ENCODE results near the gene PRRC2B.
"Not testable (repeated sequence)": the region's sequence is repeated elsewhere in the genome, so short reads cannot be mapped to it uniquely, and the experiment has no call there.

Gene PRRC2B

GRCh38 chr9:131387394-131387793, 6.5 kb upstream of the PRRC2B start:
- DNase-seq = no peak

DNA sequence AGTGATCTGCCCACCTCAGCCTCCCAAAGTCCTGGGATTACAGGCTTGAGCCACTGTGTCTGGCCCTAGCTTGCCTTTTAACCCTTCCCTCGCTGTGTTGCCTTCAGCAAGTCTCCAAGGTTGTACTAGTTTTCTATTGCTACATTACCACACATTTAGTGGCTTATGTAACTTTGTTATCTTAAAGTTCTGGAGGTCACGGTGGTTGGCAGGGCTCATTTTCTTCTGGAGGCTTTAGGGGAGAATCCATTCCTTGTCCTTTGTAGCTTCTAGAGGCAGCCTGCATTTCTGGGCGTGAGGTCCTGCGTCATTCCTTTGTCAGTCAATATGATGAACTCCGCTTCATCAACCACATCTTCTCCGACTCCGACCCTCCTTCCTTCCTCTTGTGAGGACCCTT, 2.9 kb upstream of the PRRC2B start:
- DNase-seq = no peak

GRCh38 chr9:131391504-131391903, 2.4 kb upstream of the PRRC2B start:
- DNase-seq = no peak

DNA sequence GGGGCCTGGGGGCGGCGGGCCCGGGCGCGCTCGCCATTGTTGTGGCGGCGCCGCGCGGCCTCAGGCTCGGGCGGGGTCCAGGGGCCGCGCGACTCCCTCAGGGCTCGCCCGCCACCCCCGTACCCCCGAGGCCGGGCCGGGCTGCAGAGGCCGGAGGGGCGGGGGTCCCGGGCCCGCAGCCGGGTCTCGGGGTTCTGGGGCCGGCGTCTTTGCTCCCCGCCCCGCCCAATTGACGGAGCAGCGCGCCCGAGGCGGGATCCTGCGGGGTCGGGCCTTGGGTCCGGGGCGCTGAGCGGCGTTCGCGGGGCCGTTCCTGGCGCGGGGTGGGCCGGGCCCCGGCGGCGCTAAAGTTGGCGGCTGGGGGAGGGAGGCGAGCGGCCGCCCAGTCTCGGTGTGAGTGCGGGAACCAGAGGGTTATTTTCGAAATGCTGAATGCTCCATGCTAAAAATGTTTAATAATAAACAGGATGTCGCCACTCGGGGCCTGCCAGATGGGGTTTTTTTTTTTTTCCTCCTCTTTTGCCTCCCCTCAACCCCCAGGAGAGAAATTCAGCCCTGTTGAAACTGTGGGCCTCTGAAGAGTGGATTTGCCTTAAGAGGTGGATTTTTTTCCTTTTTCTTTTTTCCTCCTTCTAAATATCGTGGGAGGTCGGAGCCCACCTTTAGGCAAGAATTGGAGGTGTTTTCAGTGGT, 724 bp downstream of the PRRC2B start:
- DNase-seq = no peak

GRCh38 chr9:131395157-131396098, 1.5 kb downstream of the PRRC2B start:
- DNase-seq = no peak

DNA sequence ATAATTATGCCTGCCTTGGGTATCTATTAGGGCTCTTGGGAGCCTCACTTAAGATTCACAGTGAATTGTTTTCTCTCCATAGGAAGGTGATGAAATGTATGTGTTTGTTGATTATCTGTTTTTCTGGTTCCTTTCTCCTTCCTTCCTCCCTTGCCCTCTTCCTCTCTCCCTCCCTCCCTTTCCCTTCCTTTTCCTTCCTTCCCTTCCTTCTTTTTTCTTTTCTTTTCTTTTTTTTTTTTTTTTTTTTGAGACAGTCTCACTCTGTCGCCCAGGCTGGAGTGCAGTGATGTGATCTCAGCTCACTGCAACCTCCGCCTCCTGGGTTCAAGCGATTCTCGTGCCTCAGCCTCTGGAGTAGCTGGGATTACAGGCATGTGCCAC, 2.2 kb downstream of the PRRC2B start:
- not testable (repeated sequence) for DNase-seq

GRCh38 chr9:131396626-131397025, 2.7 kb downstream of the PRRC2B start:
- no peak for DNase-seq

GRCh38 chr9:131397100-131397790, 3.4 kb downstream of the PRRC2B start:
- DNase-seq = no peak

DNA sequence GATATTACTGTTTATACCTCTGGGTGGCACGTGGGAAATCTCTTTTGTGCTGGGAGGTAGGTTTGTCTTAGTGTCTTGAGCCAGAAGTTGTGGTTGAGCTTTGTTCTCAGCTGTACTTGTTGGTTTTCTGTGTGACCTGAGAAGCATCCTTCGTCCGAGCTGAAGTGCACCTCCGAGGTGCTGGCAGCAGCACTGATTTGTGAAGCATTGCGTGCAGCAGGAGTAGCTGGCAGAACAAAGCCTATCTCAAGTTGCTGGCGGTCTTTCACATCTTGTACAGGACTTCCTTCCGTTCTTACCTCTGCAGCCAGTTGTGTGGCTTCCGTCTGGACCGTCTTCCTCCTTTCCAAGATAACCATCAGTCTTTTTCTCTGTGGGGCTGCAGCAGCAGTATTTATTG, 4.3 kb downstream of the PRRC2B start:
- DNase-seq = no peak

DNA sequence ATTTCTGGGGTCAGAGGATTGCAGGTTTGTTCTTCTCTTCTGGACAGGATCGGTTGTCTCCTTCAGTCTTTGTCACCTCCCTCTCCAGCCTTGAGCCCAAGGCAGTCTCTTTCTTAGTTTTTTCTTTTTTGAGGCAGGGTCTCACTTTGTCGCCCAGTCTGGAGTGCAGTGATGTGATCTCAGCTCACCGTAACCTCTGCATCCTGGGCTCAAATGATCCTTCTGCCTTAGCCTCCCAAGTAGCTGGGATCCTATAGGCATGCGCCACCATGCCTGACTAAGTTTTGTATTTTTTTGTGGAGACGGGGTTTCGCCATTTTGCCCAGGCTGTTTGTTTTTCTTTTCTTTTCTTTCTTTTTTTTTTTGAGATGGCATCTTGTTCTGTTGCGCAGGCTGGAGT, 6.1 kb downstream of the PRRC2B start:
- no peak for DNase-seq

- DNase-seq = no peak
Measured at GRCh38 chr9:131400627-131401026, 6.7 kb downstream of the PRRC2B start.

GRCh38 chr9:131402073-131402472, 8.2 kb downstream of the PRRC2B start:
- no peak for DNase-seq

- peak in 1 of 2 experiments; percentile 44 for DNase-seq
Measured at GRCh38 chr9:131402738-131403492, 9.0 kb downstream of the PRRC2B start.

DNA sequence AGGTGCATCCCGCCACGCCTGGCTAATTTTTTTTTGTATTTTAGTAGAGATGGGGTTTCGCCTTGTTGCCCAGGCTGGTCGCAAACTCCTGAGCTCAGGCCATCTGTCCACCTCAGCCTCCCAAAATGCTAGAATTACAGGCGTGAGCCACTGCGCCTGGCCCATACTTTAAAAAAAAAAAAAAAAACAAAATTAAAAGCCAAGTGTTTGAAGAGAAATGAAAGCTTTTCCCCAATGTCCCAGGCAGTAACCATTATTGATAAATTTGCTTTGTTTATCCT, 9.5 kb downstream of the PRRC2B start:
- no peak for DNase-seq

GRCh38 chr9:131404581-131404980, 10.7 kb downstream of the PRRC2B start:
- DNase-seq = no peak

DNA sequence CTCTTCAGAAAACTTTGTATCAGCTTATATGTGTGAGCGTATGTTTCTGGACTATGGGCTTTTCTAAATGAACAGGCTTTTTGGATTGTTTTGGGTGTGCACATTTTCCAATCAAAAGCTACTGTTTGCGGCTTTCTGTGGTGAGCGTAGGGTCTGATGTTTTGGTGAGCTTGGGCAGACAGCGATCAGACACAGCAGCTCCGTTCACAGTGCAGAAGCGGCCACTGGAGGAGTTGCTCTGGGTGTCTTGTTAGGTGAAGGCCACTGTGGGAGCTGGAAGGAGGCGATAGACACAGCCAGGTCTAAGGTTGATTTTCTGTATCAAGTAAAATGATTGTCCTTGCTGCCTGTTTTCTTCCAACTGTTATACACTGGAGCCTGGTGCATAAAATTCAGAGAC, 11.1 kb downstream of the PRRC2B start:
- DNase-seq = no peak

DNA sequence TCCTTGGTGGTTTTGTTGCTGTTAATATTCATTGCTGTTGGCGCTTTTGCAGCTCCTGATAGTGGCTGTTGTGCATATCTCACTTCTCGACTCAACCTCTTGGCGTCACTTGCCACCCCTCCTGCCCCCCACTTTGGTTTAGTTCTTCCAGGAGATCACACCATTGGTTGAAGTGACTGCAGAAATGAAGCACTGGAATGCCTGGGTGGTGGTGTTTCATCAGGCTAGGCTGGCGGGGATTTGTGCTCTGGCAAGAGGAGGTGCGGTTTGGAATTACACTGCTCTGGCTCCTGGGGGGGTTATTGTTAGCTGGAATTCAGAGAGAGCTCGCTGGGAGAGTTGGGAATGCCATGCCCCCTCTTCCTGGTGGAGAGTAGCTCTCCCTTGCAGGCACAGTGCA, 11.5 kb downstream of the PRRC2B start:
- no peak for DNase-seq

DNA sequence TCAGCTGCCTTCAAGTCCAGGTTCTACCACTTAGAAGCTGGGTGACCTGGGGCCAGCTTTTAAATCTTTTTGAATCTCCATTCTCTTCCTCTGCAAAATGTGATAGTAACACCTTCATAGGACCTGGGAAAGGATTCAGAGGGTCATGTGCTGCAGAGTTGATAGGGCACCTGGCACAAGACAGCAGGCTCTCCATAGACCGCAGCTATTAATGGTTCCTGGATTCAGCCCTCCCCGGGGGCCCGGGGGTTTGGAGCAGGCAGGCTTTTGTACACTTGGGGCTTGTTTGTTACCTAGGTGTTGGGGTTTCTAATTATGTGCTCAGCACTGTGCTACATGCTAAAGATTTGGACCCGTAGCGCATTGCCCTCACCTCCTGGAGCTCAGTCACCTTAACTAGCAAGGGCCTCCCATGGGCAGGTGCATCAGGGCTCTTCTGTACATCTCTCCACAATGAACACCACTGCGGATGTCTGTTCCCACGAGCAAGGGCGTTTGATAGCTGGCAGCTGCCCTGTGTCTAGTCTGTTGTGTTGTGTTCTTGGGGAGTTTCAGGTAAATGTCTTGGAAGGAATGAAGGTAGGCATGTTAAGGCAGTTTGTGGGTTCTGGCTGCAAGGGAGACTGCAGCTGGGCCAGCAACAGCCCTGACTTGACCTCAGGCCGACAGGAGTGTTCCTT, 12.1 kb downstream of the PRRC2B start:
- no peak for DNase-seq

- DNase-seq = no peak
Measured at GRCh38 chr9:131406563-131407436, 12.9 kb downstream of the PRRC2B start.

GRCh38 chr9:131407717-131408195, 13.9 kb downstream of the PRRC2B start:
- peak in 1 of 2 experiments; percentile 35 for DNase-seq

DNA sequence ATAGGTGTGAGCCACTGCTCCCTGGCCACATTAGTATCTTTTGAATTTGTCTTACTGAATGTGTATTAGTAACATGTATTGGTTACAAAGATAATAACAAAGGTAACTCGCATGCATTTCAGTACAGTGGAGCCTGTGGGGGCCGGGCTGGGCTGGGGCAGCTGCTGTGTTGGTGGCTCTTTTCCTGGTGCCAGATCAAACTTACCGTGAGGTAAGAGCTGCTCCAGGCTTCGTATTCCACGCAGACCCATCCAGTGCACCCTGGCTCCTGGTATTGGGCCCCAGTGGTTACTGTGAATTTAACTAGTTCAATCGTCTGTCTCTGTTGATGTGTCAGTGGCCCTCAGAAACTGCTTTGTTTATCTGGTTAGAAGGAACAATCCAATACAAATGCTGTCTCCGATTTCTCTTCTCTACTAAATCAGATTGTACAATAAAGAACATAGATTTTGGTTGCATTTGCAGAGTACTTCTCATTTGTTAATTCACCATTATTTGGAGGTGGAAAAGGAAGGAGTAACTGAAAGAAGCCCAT, 15.6 kb downstream of the PRRC2B start:
- DNase-seq = no peak

All from cerebellar nuclear complex (tissue), 1 donor.